ENCODE data around the gene IWS1.
"Not testable (repeated sequence)": the region's sequence is repeated elsewhere in the genome, so short reads cannot be mapped to it uniquely, and the experiment has no call there.

IWS1 gene

DNA sequence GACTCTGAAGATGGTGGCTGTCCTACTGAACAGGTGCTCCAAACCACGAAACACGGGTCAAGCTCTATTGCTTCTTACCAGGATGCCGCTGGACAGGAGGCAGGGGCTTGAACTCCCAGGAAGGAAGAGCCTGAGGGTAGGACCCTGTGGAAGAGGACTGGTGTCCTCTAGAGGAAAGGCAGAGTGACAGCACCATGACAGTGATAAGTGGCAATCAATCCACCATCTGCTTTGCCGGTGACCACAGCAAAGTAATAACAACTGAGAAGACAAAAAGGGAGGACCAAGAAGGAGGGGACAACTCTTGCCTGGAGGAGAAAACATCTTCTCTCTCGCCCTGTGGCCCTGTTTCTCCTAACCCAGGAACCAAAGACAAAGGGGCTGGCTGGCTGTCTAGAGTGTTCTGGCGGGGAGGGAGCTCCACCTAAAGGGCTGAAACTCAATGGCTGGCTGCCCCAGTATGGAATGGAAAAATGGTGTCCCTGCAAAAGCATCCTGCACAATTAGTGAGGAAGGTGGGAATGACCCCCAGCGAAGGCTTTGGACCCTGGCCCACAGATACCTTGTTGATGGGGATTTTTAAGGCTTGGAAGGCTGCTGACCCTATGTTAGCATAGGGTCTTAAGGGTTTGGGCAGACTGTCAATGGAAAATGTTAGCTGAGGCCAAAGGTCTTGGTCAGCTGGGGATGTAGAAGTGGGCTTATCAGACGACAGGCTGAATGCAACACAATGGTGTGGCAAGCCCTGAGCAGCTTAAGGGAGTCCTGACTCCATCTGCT is 72.7 kb downstream of the IWS1 start:
- DNase-seq = no peak

DNA sequence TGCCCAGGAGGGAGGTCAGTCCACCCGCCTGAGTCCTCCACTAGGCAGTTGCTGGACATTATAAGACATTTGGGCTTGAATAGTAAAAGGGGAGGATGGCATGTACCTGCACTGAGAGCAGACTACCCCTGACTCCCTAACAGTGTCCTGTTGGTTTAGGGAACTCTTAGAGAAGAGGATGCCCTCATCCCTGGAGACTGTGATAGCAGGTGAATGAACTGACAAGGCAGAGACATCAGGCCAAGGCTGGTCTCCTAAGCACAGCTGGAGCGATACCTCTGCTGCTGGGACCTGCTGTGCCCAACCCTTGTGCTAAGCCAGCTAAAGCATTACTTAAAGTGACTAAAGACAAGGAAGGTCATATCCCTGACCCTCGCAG is 73.3 kb downstream of the IWS1 start:
- DNase-seq = no peak

DNA sequence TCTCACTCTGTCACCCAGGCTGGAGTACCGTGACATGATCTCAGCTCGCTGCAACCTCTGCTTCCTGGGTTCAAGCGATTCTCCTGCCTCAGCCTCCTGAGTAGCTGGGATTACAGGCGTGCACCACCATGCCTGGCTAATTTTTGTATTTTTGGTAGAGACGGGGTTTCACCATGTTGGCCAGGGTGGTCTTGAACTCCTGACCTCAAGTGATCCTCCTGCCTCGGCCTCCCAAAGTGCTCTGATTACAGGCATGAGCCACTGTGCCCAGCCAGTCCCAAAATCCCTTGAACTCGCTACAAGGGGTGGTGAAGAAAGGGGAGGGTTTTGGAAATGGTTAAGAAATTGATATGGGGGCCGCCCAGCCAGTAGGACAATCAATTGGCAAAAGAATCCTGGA is 73.9 kb downstream of the IWS1 start:
- DNase-seq = not testable (repeated sequence)

GRCh38 chr2:127451981-127452380 is 74.3 kb downstream of the IWS1 start:
- DNase-seq = no peak

DNA sequence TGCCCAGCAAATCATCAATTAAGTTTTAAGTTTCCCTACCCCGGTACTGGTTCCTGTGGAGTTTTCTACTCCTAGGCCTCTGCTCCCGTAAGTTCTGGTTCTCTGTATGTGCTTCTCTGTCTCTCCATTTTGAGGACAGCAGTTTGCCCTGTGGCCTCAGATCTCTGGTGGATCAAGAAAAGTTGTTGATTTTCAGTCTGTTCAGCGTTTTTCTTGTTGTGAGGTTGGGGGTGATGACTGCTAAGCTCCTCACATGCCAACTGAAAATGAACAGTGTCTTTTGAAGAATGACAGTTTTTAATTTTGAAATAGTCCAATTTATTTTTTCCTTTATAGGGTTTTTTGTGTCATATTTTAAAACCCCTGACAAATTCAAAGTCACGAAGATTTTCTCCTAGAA is 76.4 kb downstream of the IWS1 start:
- DNase-seq = no peak

DNA sequence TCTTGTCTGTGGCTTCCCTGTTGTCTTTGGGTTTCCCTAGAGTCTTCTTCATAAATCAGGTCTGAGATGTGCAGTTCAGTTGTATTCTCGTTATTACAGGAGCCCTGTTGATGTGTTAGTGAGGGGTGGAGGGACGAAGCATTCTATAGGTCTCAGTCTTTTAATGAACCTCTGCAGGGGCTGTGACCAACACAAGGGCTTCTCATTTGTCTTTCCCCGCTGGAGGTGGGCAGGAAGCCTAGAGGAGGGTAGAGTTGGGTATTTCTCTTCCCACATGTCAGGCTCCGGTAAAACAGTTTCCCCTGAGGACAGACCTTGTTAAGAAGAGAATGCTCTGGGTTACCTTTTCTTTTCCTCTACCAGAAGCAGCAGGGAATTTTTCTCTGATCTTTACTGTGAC is 76.9 kb downstream of the IWS1 start:
- no peak for DNase-seq

- no peak for DNase-seq
Measured at GRCh38 chr2:127448526-127448925, 77.8 kb downstream of the IWS1 start.

DNA sequence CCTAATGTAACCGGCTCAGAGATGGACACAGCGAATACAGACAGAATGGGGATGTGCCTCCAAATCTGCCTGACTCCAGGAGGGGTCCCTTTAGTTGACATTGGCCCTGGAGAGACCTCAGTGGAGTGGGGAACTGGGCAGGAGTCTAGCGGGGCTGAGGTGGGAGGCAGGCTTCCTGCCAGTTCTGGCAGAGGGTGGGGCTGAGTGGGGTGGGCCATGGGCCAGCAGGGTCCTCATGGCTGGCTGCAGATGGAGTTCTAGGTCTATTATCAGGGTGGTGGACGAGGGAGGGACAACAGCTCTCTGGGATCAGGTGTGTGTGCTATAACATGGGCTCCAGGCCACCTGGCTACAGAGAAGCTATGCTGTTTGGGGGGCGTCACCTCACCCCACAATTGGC is 86.9 kb downstream of the IWS1 start:
- DNase-seq = no peak

DNA sequence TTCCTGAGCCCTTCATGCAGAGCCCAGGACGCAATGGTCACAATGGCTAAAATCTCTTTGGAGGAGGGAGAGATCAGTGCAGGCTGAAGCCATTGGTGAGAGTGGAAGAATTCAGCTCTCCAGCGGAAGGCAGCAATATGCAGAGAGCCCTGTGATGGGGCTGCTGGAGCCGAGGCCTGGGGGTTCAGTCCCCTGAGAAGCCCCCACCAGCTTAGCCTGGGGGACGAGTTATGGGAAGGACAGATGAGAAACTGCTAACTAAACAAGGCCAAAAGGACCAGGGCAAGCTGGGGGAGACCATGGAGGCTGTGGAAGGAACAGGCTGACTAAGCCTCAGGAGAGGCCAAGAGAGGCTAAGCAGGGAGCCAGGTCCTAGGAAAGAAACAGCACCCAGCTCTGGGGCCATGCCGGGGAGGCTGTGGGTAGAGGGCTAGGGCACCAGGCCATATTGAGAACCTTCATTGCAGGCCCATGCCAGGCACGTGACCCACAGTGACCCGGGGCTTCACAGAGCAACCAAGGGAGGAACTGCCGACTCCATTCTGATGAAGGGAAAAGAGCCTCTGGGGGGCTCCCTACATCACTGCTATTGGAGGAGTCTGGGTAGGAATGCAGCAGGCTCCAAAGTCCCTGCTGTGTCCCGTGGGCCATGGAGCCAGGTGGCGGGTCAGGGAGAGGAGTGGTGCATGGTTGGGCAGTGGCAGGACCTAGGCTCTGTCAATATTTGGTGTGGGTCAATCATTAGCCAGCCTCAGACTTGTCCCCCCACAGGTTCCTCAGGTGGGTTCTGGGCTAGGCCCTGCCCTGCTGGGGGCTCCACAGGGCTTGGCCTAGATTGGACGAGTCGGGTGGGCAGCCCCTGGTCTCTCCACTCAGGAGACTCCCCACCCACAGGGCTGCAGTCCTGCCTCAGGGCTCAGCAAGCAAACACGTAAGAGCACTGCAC is 88.2 kb downstream of the IWS1 start:
- DNase-seq = no peak

GRCh38 chr2:127437056-127437455 is 89.2 kb downstream of the IWS1 start:
- no peak for DNase-seq

DNA sequence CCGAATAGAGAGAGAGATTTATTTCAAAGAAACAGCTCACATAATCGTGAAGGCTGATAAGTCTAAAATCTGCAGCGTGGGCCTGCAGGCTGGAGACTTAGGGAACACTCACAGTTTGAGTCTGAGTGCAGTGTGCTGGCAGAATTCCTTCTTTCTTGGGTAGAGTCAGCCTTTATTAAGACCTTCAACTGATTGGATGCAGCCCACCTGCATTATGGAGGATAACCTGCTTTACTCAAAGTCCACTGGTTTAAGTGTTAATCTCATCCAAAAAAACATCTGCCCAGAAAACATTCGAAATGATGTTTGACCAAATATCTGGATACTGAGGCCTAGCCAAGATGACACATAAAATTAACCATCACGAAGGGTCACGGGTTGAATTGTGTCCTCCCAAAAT is 91.8 kb downstream of the IWS1 start:
- no peak for DNase-seq

- no peak for DNase-seq
Measured at GRCh38 chr2:127431408-127432023, 94.8 kb downstream of the IWS1 start.
